ENCODE results near the gene LRP1B. TPM values are rescaled to one million over a fixed set of nuclear protein-coding genes. Genes with fewer than 3 reads are reported as not detected.

LRP1B gene
- total RNA-seq, 4 donors from 2014 or later, result 3.3 to 11.1 (median 4.6) TPM

DNA sequence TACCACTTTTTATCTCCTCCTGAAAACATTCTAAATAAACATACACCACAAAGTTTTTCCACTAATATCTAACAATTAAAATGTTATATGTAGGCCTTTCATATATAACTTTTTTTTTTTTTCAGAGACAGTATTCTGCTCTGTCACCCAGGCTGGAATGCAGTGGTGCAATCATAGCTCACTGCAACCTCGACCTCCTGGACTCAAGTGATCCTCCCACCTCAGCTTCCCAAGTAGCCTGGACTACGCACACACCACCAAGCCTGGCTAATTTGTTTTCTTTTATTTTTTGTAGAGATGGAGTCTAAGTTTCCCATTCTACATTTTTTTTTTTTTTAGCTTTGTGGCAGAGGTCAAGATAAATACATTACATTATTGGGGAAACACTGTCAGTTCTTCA lies 1738.0 kb downstream of the LRP1B start:
- no peaks in the 10 kb centered on the region for H3K36me3 ChIP-seq
- no peaks in the 10 kb centered on the region for H3K4me1 ChIP-seq
- in situ Hi-C loops (cut with MboI; ENCODE audit: low sequenced_read_pairs in 4 of 4), result no loop called here
- H3K9me3 ChIP-seq, result no peaks in the 10 kb centered on the region
- DNase-seq (no peak), ATAC-seq (no peak)
- intact Hi-C loops (cut with DNase I; ENCODE audit: low total_unique reads), result no loop called here
- no peaks in the 10 kb centered on the region for H3K27me3 ChIP-seq
- H3K27ac ChIP-seq, result no peak overlapping the region
- TF ChIP-seq CTCF (IDR thresholded peaks at IDR 0.05 in 4 of 5, conservative IDR thresholded peaks at IDR 0.05 in 1 of 5), result no peak
- no peak for TF ChIP-seq POLR2A (IDR thresholded peaks at IDR 0.05)
- H3K4me3 ChIP-seq, result no peak overlapping the region

GRCh38 chr2:140384946-140385345 lies 1745.9 kb downstream of the LRP1B start:
- Histone ChIP-seq H3K36me3 (no peaks in the 10 kb centered on the region), H3K27ac (no peak overlapping the region), H3K4me1 (no peaks in the 10 kb centered on the region), H3K9me3 (no peaks in the 10 kb centered on the region), H3K4me3 (no peak overlapping the region), H3K27me3 (no peaks in the 10 kb centered on the region)
- intact Hi-C loops (cut with DNase I; ENCODE audit: low total_unique reads), result no loop called here
- in situ Hi-C loops (cut with MboI; ENCODE audit: low sequenced_read_pairs in 4 of 4), result no loop called here
- DNase-seq (no peak), ATAC-seq (no peak)
- TF ChIP-seq CTCF (IDR thresholded peaks at IDR 0.05 in 4 of 5, conservative IDR thresholded peaks at IDR 0.05 in 1 of 5), result no peak
- TF ChIP-seq POLR2A (IDR thresholded peaks at IDR 0.05), result no peak

DNA sequence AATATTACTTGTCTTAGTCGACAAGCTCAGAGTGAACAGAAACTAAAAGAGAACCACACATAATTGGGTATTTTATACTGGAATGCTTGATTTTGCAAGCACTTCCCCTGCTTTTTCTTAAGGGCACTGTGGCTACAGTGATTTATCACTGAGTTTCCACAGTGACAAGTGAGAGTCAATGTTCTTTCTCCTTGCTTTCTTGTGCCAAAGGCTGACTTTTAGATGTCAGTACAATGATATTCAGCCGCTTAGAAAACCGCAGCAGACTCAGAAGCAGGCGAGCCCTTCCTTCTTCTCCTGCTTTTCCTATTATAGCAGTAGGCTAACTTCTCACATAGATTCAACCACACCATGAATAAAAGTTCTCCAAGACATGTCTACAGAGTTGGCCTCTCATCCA lies 1747.0 kb downstream of the LRP1B start:
- no peaks in the 10 kb centered on the region for H3K36me3 ChIP-seq
- in situ Hi-C loops (cut with MboI; ENCODE audit: low sequenced_read_pairs in 4 of 4), result no loop called here
- DNase-seq, result no peak

DNA sequence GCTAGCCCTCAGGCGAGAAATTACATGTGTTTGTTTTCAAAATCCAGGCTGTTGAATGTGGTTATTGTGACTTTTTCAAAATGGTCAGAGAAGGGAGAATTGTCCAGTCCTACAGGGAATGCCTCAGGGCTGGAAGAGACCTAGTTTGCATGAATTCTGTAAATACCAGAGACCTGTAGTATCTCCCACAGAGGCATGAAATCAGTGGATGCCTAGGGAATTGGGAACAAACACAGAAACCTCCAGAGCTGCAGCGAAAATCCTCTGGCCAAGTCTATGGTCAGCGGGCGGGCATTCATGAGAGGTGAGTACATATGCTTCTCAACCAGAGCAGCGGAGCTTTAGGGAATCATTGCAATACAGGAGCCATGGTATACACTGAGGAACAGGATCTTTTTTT lies 1754.1 kb downstream of the LRP1B start:
- no peaks in the 10 kb centered on the region for H3K27me3 ChIP-seq
- TF ChIP-seq CTCF (IDR thresholded peaks at IDR 0.05 in 4 of 5, conservative IDR thresholded peaks at IDR 0.05 in 1 of 5) (no peak), POLR2A (IDR thresholded peaks at IDR 0.05) (no peak)
- H3K36me3 ChIP-seq, result no peaks in the 10 kb centered on the region
- ATAC-seq, result no peak
- intact Hi-C loops (cut with DNase I; ENCODE audit: low total_unique reads) (no loop called here), in situ Hi-C loops (cut with MboI; ENCODE audit: low sequenced_read_pairs in 4 of 4) (no loop called here)
- no peaks in the 10 kb centered on the region for H3K9me3 ChIP-seq
- no peak for DNase-seq
- H3K4me1 ChIP-seq, result no peaks in the 10 kb centered on the region
- H3K4me3 ChIP-seq, result no peak overlapping the region
- no peak overlapping the region for H3K27ac ChIP-seq

More for the DNA sequence above, 1747.0 kb downstream of the LRP1B start:
- Histone ChIP-seq H3K4me1 (no peaks in the 10 kb centered on the region), H3K27me3 (no peaks in the 10 kb centered on the region), H3K9me3 (no peaks in the 10 kb centered on the region), H3K27ac (no peak overlapping the region), H3K4me3 (no peak overlapping the region)
- no peak for ATAC-seq
- intact Hi-C loops (cut with DNase I; ENCODE audit: low total_unique reads), result no loop called here
- TF ChIP-seq CTCF (IDR thresholded peaks at IDR 0.05 in 4 of 5, conservative IDR thresholded peaks at IDR 0.05 in 1 of 5) (no peak), POLR2A (IDR thresholded peaks at IDR 0.05) (no peak)

- no peak for TF ChIP-seq POLR2A (IDR thresholded peaks at IDR 0.05)
- TF ChIP-seq CTCF (IDR thresholded peaks at IDR 0.05 in 4 of 5, conservative IDR thresholded peaks at IDR 0.05 in 1 of 5), result no peak
Measured at GRCh38 chr2:140363131-140363530, 1767.7 kb downstream of the LRP1B start.

More at GRCh38 chr2:140363131-140363530, 1767.7 kb downstream of the LRP1B start:
- H3K9me3 ChIP-seq, result no peaks in the 10 kb centered on the region
- no peaks in the 10 kb centered on the region for H3K36me3 ChIP-seq
- in situ Hi-C loops (cut with MboI; ENCODE audit: low sequenced_read_pairs in 4 of 4) (no loop called here), intact Hi-C loops (cut with DNase I; ENCODE audit: low total_unique reads) (no loop called here)
- DNase-seq (no peak), ATAC-seq (no peak)
- no peaks in the 10 kb centered on the region for H3K27me3 ChIP-seq
- no peaks in the 10 kb centered on the region for H3K4me1 ChIP-seq
- no peak overlapping the region for H3K4me3 ChIP-seq
- no peak overlapping the region for H3K27ac ChIP-seq
